HepG2 (cell line): ENCODE data around the gene GRM7. TPM values are rescaled to one million over a fixed set of nuclear protein-coding genes. Genes with fewer than 3 reads are reported as not detected.

Experiments
- ATAC-seq: fragments of 200-7000 bp; cut with Tn5 transposase; 3 replicates; pipeline ENCODE4 v1.9.1; 2020; ENCODE audit warnings: mild to moderate bottlenecking, moderate library complexity
- BruUV-seq: library from RNA; stranded (reverse); fragments of 400-500 nt; replicated peaks from 2 replicates; lab custom pipeline; 2021; lab: Mats Ljungman, UMichigan
- CTCF ChIA-PET: fragments of 300-600 bp; formaldehyde crosslinking; extraction: SDS; loops from one replicate; lab custom pipeline; 2021; ENCODE audit warnings: low total read pairs, inconsistent platforms, low intra/inter-chr PET ratio; lab: Yijun Ruan, JAX
- POLR2A ChIA-PET: fragments of 350-600 bp; sonication (Branson Sonifier 250); formaldehyde crosslinking; loops from one replicate; lab custom pipeline; 2020; ENCODE audit warnings: antibody characterized with exemption, inconsistent platforms; lab: Yijun Ruan, JAX
- DNase-seq: peaks from one replicate; pipeline ENCODE4 v3.0.0-alpha.2; 2015; ENCODE audit warnings: low spot score
- FAIRE-seq: peaks from 3 replicates; lab custom pipeline; 2011; peaks lifted over from hg19 to GRCh38; lab: Jason Lieb, UNC
- H2AFZ ChIP-seq: one replicate; pipeline ENCODE4 v1.6.1; 2011; ENCODE audit warnings: low read length, inconsistent platforms
- H3K27ac ChIP-seq: fragments of 300-600 bp; 3 replicates; pipeline ENCODE4 v1.8.0; 2011; ENCODE audit warnings: mixed run types, mild to moderate bottlenecking, mixed read lengths, low read length, inconsistent platforms; ENCODE audit not compliant: insufficient read depth; ENCODE audit errors: extremely low read length
- H3K27me3 ChIP-seq, 2 experiments: fragments of 200-600 bp in 1 of 2; 2 replicates in 1 of 2; 3 replicates in 1 of 2; pipeline versions ENCODE4 v1.6.0 to v1.8.0; 2011; ENCODE audit warnings: low read length in 2 of 2, mild to moderate bottlenecking in 2 of 2, moderate library complexity in 2 of 2, inconsistent platforms in 1 of 2; ENCODE audit not compliant: insufficient read depth in 2 of 2, control insufficient read depth in 1 of 2
- H3K36me3 ChIP-seq, 2 experiments: fragments of 200-600 bp in 1 of 2; replicated peaks in 1 of 2; 2 replicates in 1 of 2; 3 replicates in 1 of 2; pipeline versions ENCODE4 v1.5.1 to v1.8.0; 2011; ENCODE audit warnings: low read length in 2 of 2, inconsistent platforms in 1 of 2; ENCODE audit not compliant: insufficient read depth in 2 of 2, control insufficient read depth in 1 of 2
- H3K4me1 ChIP-seq: 2 replicates; pipeline ENCODE4 v1.5.1; 2012; ENCODE audit warnings: low read length, inconsistent platforms; ENCODE audit not compliant: insufficient read depth
- H3K4me2 ChIP-seq: 2 replicates; pipeline ENCODE4 v1.6.0; 2011; ENCODE audit warnings: low read depth, low read length, inconsistent platforms
- H3K4me3 ChIP-seq, 3 experiments: fragments of 200-600 bp in 1 of 3; sonication (generic), shearing (Covaris generic) in 1 of 3; replicated peaks in 1 of 3; 2 replicates each; pipeline ENCODE4 v1.5.1; 2011 to 2016; ENCODE audit warnings: low read length in 3 of 3, inconsistent platforms in 2 of 3, low read depth in 2 of 3, mild to moderate bottlenecking in 2 of 3, control low read depth in 1 of 3, mixed read lengths in 1 of 3; ENCODE audit not compliant: insufficient read depth in 1 of 3
- H3K79me2 ChIP-seq: one replicate; pipeline ENCODE4 v1.6.1; 2011; ENCODE audit warnings: low read length, inconsistent platforms; ENCODE audit not compliant: insufficient read depth
- H3K9ac ChIP-seq: 2 replicates; pipeline ENCODE4 v1.6.0; 2011; ENCODE audit warnings: mild to moderate bottlenecking, low read depth, low read length, inconsistent platforms; ENCODE audit not compliant: insufficient read depth
- H3K9me3 ChIP-seq: 2 replicates; pipeline ENCODE4 v1.5.1; 2012; ENCODE audit warnings: mild to moderate bottlenecking, low read length
- H4K20me1 ChIP-seq: 2 replicates; pipeline ENCODE4 v1.6.0; 2011; ENCODE audit warnings: inconsistent platforms, mild to moderate bottlenecking, low read length, moderate library complexity; ENCODE audit not compliant: insufficient read depth
- BORCS8-MEF2B ChIP-seq: sonication (generic); formaldehyde crosslinking; IDR thresholded peaks from 2 replicates; pipeline ENCODE4 v1.8.0; 2022; ENCODE audit warnings: mild to moderate bottlenecking, missing genetic modification reagents
- CEBPB ChIP-seq: IDR thresholded peaks from 2 replicates; pipeline ENCODE4 v1.6.1; 2011; ENCODE audit warnings: low read depth, low read length, improper control_type of control experiment, borderline replicate concordance
- FOXA3 ChIP-seq: IDR thresholded peaks from 2 replicates; pipeline ENCODE4 v1.6.1; 2016; ENCODE audit warnings: missing genetic modification reagents, missing compliant biosample characterization
- FOXO1 ChIP-seq: sonication (generic); formaldehyde crosslinking; IDR thresholded peaks from 2 replicates; pipeline ENCODE4 v1.4.0; 2020; ENCODE audit warnings: missing genetic modification reagents
- LBX2 ChIP-seq: sonication (generic); formaldehyde crosslinking; IDR thresholded peaks from 2 replicates; pipeline ENCODE4 v1.5.0; 2020; ENCODE audit warnings: missing genetic modification reagents, mild to moderate bottlenecking, borderline replicate concordance
- NPAS2 ChIP-seq: sonication (generic); formaldehyde crosslinking; IDR thresholded peaks from 2 replicates; pipeline ENCODE4 v1.8.0; 2022; ENCODE audit warnings: mild to moderate bottlenecking, missing genetic modification reagents, borderline replicate concordance
- NR0B2 ChIP-seq: sonication (generic); formaldehyde crosslinking; IDR thresholded peaks from 2 replicates; pipeline ENCODE4 v1.4.0; 2020; ENCODE audit warnings: mild to moderate bottlenecking, missing genetic modification reagents
- NR2F1 ChIP-seq, 2 experiments: fragments of 450-650 bp in 1 of 2; formaldehyde crosslinking in 1 of 2; IDR thresholded peaks; 2 replicates each; pipeline versions ENCODE4 v1.5.0 to v1.6.1; 2016 to 2020; ENCODE audit warnings: mild to moderate bottlenecking in 1 of 2, missing compliant biosample characterization in 1 of 2, missing genetic modification reagents in 1 of 2, moderate library complexity in 1 of 2
- NRL ChIP-seq: sonication (generic); formaldehyde crosslinking; IDR thresholded peaks from 2 replicates; pipeline ENCODE4 v1.5.0; 2020; ENCODE audit warnings: missing genetic modification reagents, mild to moderate bottlenecking, moderate library complexity, borderline replicate concordance
- SIX1 ChIP-seq: sonication (generic); formaldehyde crosslinking; IDR thresholded peaks from 2 replicates; pipeline ENCODE4 v1.4.0; 2020; ENCODE audit warnings: missing genetic modification reagents, borderline replicate concordance
- SNAI1 ChIP-seq: sonication (generic); formaldehyde crosslinking; IDR thresholded peaks from 2 replicates; pipeline ENCODE4 v1.5.0; 2020; ENCODE audit warnings: mild to moderate bottlenecking, missing genetic modification reagents, borderline replicate concordance
- SYNCRIP ChIP-seq: fragments of 200-400 bp; formaldehyde crosslinking; IDR thresholded peaks from 2 replicates; pipeline ENCODE4 v1.6.1; 2018; ENCODE audit warnings: mild to moderate bottlenecking, low read depth, low read length; ENCODE audit not compliant: insufficient read depth
- TBX3 ChIP-seq: fragments of 450-650 bp; IDR thresholded peaks from 2 replicates; pipeline ENCODE4 v1.6.1; 2017; ENCODE audit warnings: antibody characterized with exemption, mild to moderate bottlenecking, inconsistent platforms, borderline replicate concordance
- ZMAT3 ChIP-seq: sonication (generic); formaldehyde crosslinking; conservative IDR thresholded peaks from 2 replicates; pipeline ENCODE4 v1.7.0; 2021; ENCODE audit warnings: missing genetic modification reagents
- ZNF136 ChIP-seq: sonication (generic); formaldehyde crosslinking; IDR thresholded peaks from 2 replicates; pipeline ENCODE4 v1.8.1; 2022; ENCODE audit warnings: low read depth, mild to moderate bottlenecking, moderate library complexity, missing genetic modification reagents
- ZNF343 ChIP-seq: sonication (generic); formaldehyde crosslinking; IDR thresholded peaks from 2 replicates; pipeline ENCODE4 v1.4.0; 2020; ENCODE audit warnings: mild to moderate bottlenecking, missing genetic modification reagents
- ZNF660 ChIP-seq: sonication (generic); formaldehyde crosslinking; IDR thresholded peaks from 2 replicates; pipeline ENCODE4 v1.5.1; 2020; ENCODE audit warnings: mild to moderate bottlenecking, low read depth, missing genetic modification reagents, borderline replicate concordance
- ZSCAN21 ChIP-seq: sonication (generic); formaldehyde crosslinking; IDR thresholded peaks from 2 replicates; pipeline ENCODE4 v1.8.0; 2022; ENCODE audit warnings: mild to moderate bottlenecking, missing genetic modification reagents, moderate library complexity, borderline replicate concordance
- ZSCAN29 ChIP-seq: sonication (generic); formaldehyde crosslinking; conservative IDR thresholded peaks from 2 replicates; pipeline ENCODE4 v1.4.0; 2020; ENCODE audit warnings: mild to moderate bottlenecking, missing genetic modification reagents
- WGBS: methylation state at CpG from one replicate; pipeline ENCODE4 v1.1.6; 2017; ENCODE audit warnings: low lambda C conversion rate; 5-methylcytosine and 5-hydroxymethylcytosine counted together
- in situ Hi-C: cut with HindIII; loops from 2 replicates; pipeline ENCODE4 v1.10.0; 2017; ENCODE audit warnings: low pct_unique_long_range_greater_than_20kb; ENCODE audit not compliant: extremely low pct_ligation_motif_present
- intact Hi-C: fragments of 100-400 bp; cut with micrococcal nuclease; formaldehyde crosslinking; loops from one replicate; pipeline ENCODE4 v1.10.0; 2022; ENCODE audit not compliant: unreplicated experiment
- polyA plus RNA-seq, 8 experiments: library from polyadenylated mRNA; depleted of rRNA in 3 of 8; stranded (reverse) in 7 of 8; unstranded in 1 of 8; fragments of >200 nt; fragmentation: Illumina TruSeq in 4 of 8; extraction: Trizol in 4 of 8; gene quantifications; 2 replicates each; pipeline versions ENCODE4 v1.2.1 to v1.2.3, GENCODE V29; 2011 to 2016; ENCODE audit warnings: low read depth in 4 of 8, missing spikeins in 1 of 8, mixed read lengths in 1 of 8; ENCODE audit not compliant: insufficient read depth in 1 of 8
- total RNA-seq, 5 experiments: library from RNA; depleted of rRNA; stranded (reverse); fragments of >200 nt; fragmentation: Illumina TruSeq; extraction: Trizol; gene quantifications; 2 replicates each; pipeline ENCODE4 v1.2.3, GENCODE V29; 2016; ENCODE audit warnings: low read depth in 1 of 5
- TF ChIP-seq, protein P1 (sequence below): sonication (generic); formaldehyde crosslinking; conservative IDR thresholded peaks from 2 replicates; pipeline ENCODE4 v1.4.0; 2020; ENCODE audit warnings: mild to moderate bottlenecking, missing genetic modification reagents, moderate library complexity

Gene GRM7
- total and polyA plus RNA-seq, 2 of the 13 experiments (the other 11 are each of a cell fraction or from before 2014, with no cell fraction given), result not detected

DNA sequence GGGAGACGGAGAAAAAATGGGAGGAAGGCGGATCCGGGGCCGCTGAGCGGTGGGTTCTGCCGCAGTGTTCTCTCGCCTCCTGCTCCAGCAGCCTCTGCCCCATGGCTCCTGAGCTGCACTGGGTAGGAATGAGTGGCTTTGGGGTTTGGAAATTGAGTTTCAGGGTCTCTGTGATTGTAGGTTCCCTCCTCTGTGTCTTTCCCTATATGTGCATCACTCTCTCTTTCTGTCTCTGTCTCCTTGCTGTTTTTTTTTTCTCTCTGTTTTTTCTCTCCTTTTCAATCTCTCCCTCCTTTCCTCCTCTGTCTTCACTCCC is 1.9 kb downstream of the GRM7 start (continued):
- TF ChIP-seq SIX1 (CRISPR knock-in tag), result no peak

- Histone ChIP-seq H3K4me1 (no peaks in the 10 kb centered on the region), H4K20me1 (no peaks in the 10 kb centered on the region), H3K9me3 (no peaks in the 10 kb centered on the region), H3K36me3 (no peaks in the 10 kb centered on the region), H3K79me2 (no peaks in the 10 kb centered on the region), H3K9ac (no peak overlapping the region), H3K4me3 (no peak overlapping the region), H3K27ac (no peak overlapping the region), H3K4me2 (no peak overlapping the region), H2AFZ (no peak overlapping the region), H3K27me3 (no peaks in the 10 kb centered on the region)
- FAIRE-seq (no peak), ATAC-seq (no peak), DNase-seq (no peak)
- 0% methylated on average over 3 of the region's 3 CpGs for WGBS
- BruUV-seq, result no TSS peak
- POLR2A ChIA-PET, result no interaction called here
- CTCF ChIA-PET, result no interaction called here
- in situ Hi-C loops, result no loop called here
- intact Hi-C loops, result no loop called here
- TF ChIP-seq NPAS2 (no peak), FOXO1 (CRISPR knock-in tag) (no peak), NR0B2 (CRISPR knock-in tag) (no peak), ZSCAN29 (no peak), SNAI1 (no peak), BORCS8-MEF2B (CRISPR knock-in tag) (no peak), LBX2 (CRISPR knock-in tag) (no peak), ZNF136 (CRISPR knock-in tag) (no peak), NRL (CRISPR knock-in tag) (no peak), ZNF660 (CRISPR knock-in tag) (no peak), FOXA3 (CRISPR knock-in tag) (no peak), TBX3 (no peak), SYNCRIP (no peak), NR2F1 (CRISPR knock-in tag; IDR thresholded peaks at IDR 0.05) (no peak), CEBPB (no peak), ZSCAN21 (no peak), SIX1 (CRISPR knock-in tag) (no peak), ZNF343 (no peak), ZMAT3 (CRISPR knock-in tag) (no peak)
- TF ChIP-seq, protein P1, sequence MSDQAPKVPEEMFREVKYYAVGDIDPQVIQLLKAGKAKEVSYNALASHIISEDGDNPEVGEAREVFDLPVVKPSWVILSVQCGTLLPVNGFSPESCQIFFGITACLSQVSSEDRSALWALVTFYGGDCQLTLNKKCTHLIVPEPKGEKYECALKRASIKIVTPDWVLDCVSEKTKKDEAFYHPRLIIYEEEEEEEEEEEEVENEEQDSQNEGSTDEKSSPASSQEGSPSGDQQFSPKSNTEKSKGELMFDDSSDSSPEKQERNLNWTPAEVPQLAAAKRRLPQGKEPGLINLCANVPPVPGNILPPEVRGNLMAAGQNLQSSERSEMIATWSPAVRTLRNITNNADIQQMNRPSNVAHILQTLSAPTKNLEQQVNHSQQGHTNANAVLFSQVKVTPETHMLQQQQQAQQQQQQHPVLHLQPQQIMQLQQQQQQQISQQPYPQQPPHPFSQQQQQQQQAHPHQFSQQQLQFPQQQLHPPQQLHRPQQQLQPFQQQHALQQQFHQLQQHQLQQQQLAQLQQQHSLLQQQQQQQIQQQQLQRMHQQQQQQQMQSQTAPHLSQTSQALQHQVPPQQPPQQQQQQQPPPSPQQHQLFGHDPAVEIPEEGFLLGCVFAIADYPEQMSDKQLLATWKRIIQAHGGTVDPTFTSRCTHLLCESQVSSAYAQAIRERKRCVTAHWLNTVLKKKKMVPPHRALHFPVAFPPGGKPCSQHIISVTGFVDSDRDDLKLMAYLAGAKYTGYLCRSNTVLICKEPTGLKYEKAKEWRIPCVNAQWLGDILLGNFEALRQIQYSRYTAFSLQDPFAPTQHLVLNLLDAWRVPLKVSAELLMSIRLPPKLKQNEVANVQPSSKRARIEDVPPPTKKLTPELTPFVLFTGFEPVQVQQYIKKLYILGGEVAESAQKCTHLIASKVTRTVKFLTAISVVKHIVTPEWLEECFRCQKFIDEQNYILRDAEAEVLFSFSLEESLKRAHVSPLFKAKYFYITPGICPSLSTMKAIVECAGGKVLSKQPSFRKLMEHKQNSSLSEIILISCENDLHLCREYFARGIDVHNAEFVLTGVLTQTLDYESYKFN (CRISPR knock-in tag), result no peak
These were observed 6.4 kb downstream of the GRM7 start for GRCh38 chr3:6867269-6867668.
